Testis (tissue), 3 donors: ENCODE results near the gene AGRN. TPM values are rescaled to one million over a fixed set of nuclear protein-coding genes. Genes with fewer than 3 reads are reported as not detected.

Experiments used
- DNase-seq: peaks from one replicate; pipeline ENCODE4 v3.0.0-alpha.2; 2019
- H3K27ac ChIP-seq, 2 donors: fragments of 200-600 bp; sonication (generic); one replicate each; pipeline ENCODE4 v1.5.1; 2019
- H3K27me3 ChIP-seq: fragments of 200-600 bp; sonication (generic); one replicate; pipeline ENCODE4 v1.5.1; 2019
- H3K36me3 ChIP-seq: fragments of 200-600 bp; sonication (generic); one replicate; pipeline ENCODE4 v1.5.1; 2017; ENCODE audit warnings: low read depth; ENCODE audit errors: missing control alignments
- H3K4me1 ChIP-seq: fragments of 200-600 bp; sonication (generic); one replicate; pipeline ENCODE4 v1.5.1; 2019
- H3K4me3 ChIP-seq, 2 donors: fragments of 200-600 bp; sonication (generic); one replicate each; pipeline ENCODE4 v1.5.1; 2017 to 2019
- H3K9me3 ChIP-seq: fragments of 200-600 bp; sonication (generic); one replicate; pipeline ENCODE4 v1.5.1; 2017
- CTCF ChIP-seq, 3 experiments: fragments of 450-650 bp in 2 of 3; fragments of 200-600 bp in 1 of 3; sonication (generic) in 1 of 3; IDR thresholded peaks; one replicate each; pipeline ENCODE4 v1.5.1; 2016 to 2019; ENCODE audit warnings: antibody characterized with exemption in 3 of 3, mild to moderate bottlenecking in 2 of 3, moderate library complexity in 1 of 3
- POLR2A ChIP-seq: fragments of 450-650 bp; IDR thresholded peaks from one replicate; pipeline ENCODE4 v1.6.1; 2017; ENCODE audit warnings: antibody characterized with exemption, mild to moderate bottlenecking, moderate library complexity
- WGBS, 2 donors: methylation state at CpG; one replicate each; pipeline ENCODE4 v1.1.5; 2018; 5-methylcytosine and 5-hydroxymethylcytosine counted together
- intact Hi-C: fragments of 100-400 bp; cut with DNase I; formaldehyde crosslinking; loops from one replicate; pipeline ENCODE4 v1.15.1; 2023; ENCODE audit warnings: low total_unique reads
- polyA plus RNA-seq: library from polyadenylated mRNA; stranded (reverse); fragments of 350-450 nt; fragmentation: Illumina TruSeq; extraction: RNeasy Lipid Tissue Mini Kit (QIAGEN cat#74804); gene quantifications from one replicate; pipeline ENCODE4 v1.2.3, GENCODE V29; 2014; ENCODE audit warnings: low read depth, low replicate concordance; ENCODE audit not compliant: insufficient read depth
- total RNA-seq, 2 donors: library from RNA; depleted of rRNA; stranded (reverse); fragments of >200 nt; gene quantifications; one replicate each; pipeline ENCODE4 v1.2.3, GENCODE V29; 2016

AGRN gene
- total and polyA plus RNA-seq, 3 donors from 2014 or later, result 48.9 to 108 (median 99.4) TPM

GRCh38 chr1:1089731-1090423 is 70.0 kb downstream of the AGRN start:
- intact Hi-C loops, result no loop called here
- Histone ChIP-seq H3K4me1 (no peaks in the 10 kb centered on the region), H3K4me3 (no peak overlapping the region), H3K27ac (no peak overlapping the region), H3K27me3 (no peaks in the 10 kb centered on the region), H3K9me3 (no peaks in the 10 kb centered on the region), H3K36me3 (no peaks in the 10 kb centered on the region)
- 87 to 88% methylated on average over 6 to 22 of the region's 22 CpGs for whole genome bisulfite sequencing, 2 donors
- no peak for TF ChIP-seq CTCF (IDR thresholded peaks at IDR 0.05)
- TF ChIP-seq POLR2A, result no peak
- no peak for DNase-seq

GRCh38 chr1:1090424-1091343 is 70.8 kb downstream of the AGRN start:
- no peaks in the 10 kb centered on the region for H3K27me3 ChIP-seq
- H3K4me3 ChIP-seq, result no peak overlapping the region
- H3K27ac ChIP-seq, result no peak overlapping the region
- no peak for TF ChIP-seq POLR2A
- TF ChIP-seq CTCF (IDR thresholded peaks at IDR 0.05), result no peak
- no peak for DNase-seq
- intact Hi-C loops, result no loop called here
- no peaks in the 10 kb centered on the region for H3K4me1 ChIP-seq
- 89 to 95% methylated on average over 7 to 45 of the region's 45 CpGs for WGBS, 2 donors
- no peaks in the 10 kb centered on the region for H3K36me3 ChIP-seq
- no peaks in the 10 kb centered on the region for H3K9me3 ChIP-seq

GRCh38 chr1:1091344-1092148 is 71.6 kb downstream of the AGRN start:
- H3K4me3 ChIP-seq, result no peak overlapping the region
- TF ChIP-seq POLR2A (no peak), CTCF (IDR thresholded peaks at IDR 0.05) (no peak)
- no peaks in the 10 kb centered on the region for H3K27me3 ChIP-seq
- H3K4me1 ChIP-seq, result no peaks in the 10 kb centered on the region
- no peaks in the 10 kb centered on the region for H3K36me3 ChIP-seq
- DNase-seq, result peak; percentile 50
- no peaks in the 10 kb centered on the region for H3K9me3 ChIP-seq
- no peak overlapping the region for H3K27ac ChIP-seq
- intact Hi-C loops, result no loop called here
- 72 to 78% methylated on average over 22 to 28 of the region's 28 CpGs for WGBS, 2 donors

GRCh38 chr1:1092149-1092855 is 72.4 kb downstream of the AGRN start:
- Histone ChIP-seq H3K4me3 (no peak overlapping the region), H3K9me3 (no peaks in the 10 kb centered on the region), H3K27me3 (no peaks in the 10 kb centered on the region), H3K36me3 (no peaks in the 10 kb centered on the region), H3K4me1 (no peaks in the 10 kb centered on the region), H3K27ac (no peak overlapping the region)
- WGBS, 2 donors, result 95 to 97% methylated on average over 10 to 24 of the region's 28 CpGs
- no peak for DNase-seq
- intact Hi-C loops, result no loop called here
- TF ChIP-seq POLR2A (no peak), CTCF (IDR thresholded peaks at IDR 0.05) (no peak)
